A673 (cell line): ENCODE measurements around the gene ARHGAP11B.
"Not testable (repeated sequence)": the region's sequence is repeated elsewhere in the genome, so short reads cannot be mapped to it uniquely, and the experiment has no call there.

Experiments used
- BruUV-seq: library from RNA; stranded (reverse); fragments of 400-500 nt; replicated peaks from 2 replicates; lab custom pipeline; 2021; lab: Mats Ljungman, UMichigan
- CTCF ChIA-PET: fragments of 300-600 bp; sonication (Branson Sonifier 250); formaldehyde crosslinking; loops from one replicate; lab custom pipeline; 2022; ENCODE audit warnings: antibody characterized with exemption; lab: Charles Lee
- POLR2A ChIA-PET: fragments of 300-600 bp; sonication (Branson Sonifier 250); formaldehyde crosslinking; loops from one replicate; lab custom pipeline; 2022; ENCODE audit warnings: antibody characterized with exemption; ENCODE audit not compliant: low non-redundant PET; lab: Charles Lee
- DNase-seq: peaks from one replicate; pipeline ENCODE4 v3.0.0-alpha.2; 2015; ENCODE audit warnings: low spot score
- H3K27ac ChIP-seq: fragments of 200-600 bp; sonication (generic); 2 replicates; pipeline ENCODE4 v1.5.1; 2016; ENCODE audit warnings: mixed run types, low read depth, mild to moderate bottlenecking, mixed read lengths, antibody characterized with exemption, low read length; ENCODE audit not compliant: poor library complexity, severe bottlenecking
- H3K27me3 ChIP-seq: fragments of 200-600 bp; sonication (generic); replicated peaks from 2 replicates; pipeline ENCODE4 v1.6.1; 2017; ENCODE audit warnings: mixed run types, low read depth, mild to moderate bottlenecking, mixed read lengths, antibody characterized with exemption, low read length; ENCODE audit not compliant: insufficient read depth, poor library complexity
- H3K36me3 ChIP-seq: fragments of 200-600 bp; sonication (generic); 2 replicates; pipeline ENCODE4 v1.6.1; 2016; ENCODE audit warnings: mixed run types, mild to moderate bottlenecking, mixed read lengths, antibody characterized with exemption, low read length; ENCODE audit not compliant: insufficient read depth, poor library complexity, severe bottlenecking
- H3K4me1 ChIP-seq: fragments of 200-600 bp; sonication (generic); 2 replicates; pipeline ENCODE4 v1.6.1; 2017; ENCODE audit warnings: mixed run types, mild to moderate bottlenecking, mixed read lengths, antibody characterized with exemption, low read length; ENCODE audit not compliant: insufficient read depth, poor library complexity, severe bottlenecking
- H3K4me3 ChIP-seq: fragments of 200-600 bp; sonication (generic); 2 replicates; pipeline ENCODE4 v1.5.1; 2016; ENCODE audit warnings: low read depth, mixed run types, mild to moderate bottlenecking, mixed read lengths, low read length; ENCODE audit not compliant: poor library complexity, severe bottlenecking
- H3K9me3 ChIP-seq: fragments of 200-600 bp; sonication (generic); 2 replicates; pipeline ENCODE4 v1.6.1; 2016; ENCODE audit warnings: mixed run types, low read depth, mild to moderate bottlenecking, mixed read lengths, antibody characterized with exemption, low read length; ENCODE audit not compliant: poor library complexity, severe bottlenecking
- intact Hi-C: fragments of 100-400 bp; cut with micrococcal nuclease; formaldehyde crosslinking; loops from one replicate; pipeline ENCODE4 v1.10.0; 2022; ENCODE audit not compliant: unreplicated experiment
- long read RNA-seq: library from polyadenylated mRNA; stranded (forward); transcript quantifications from one replicate; pipeline ENCODE4 v2.0.0, GENCODE V29; 2022

The ARHGAP11B gene
- long read RNA-seq, partial matches to known transcripts = 0 of 1 reads
- long read RNA-seq, other reads (novel, unspliced or antisense) = 1 of 1 reads

- H3K9me3 ChIP-seq, POLR2A ChIA-PET, intact Hi-C loops, CTCF ChIA-PET, H3K4me1 ChIP-seq, H3K27me3 ChIP-seq, BruUV-seq, H3K36me3 ChIP-seq: not testable (repeated sequence)
- Histone ChIP-seq H3K4me3 (peak within 1 kb of the TSS; percentile 68), H3K27ac (peak within 1 kb of the TSS; percentile 98)
- peak; percentile 97 for DNase-seq
These were observed at the start of gene ARHGAP11B for GRCh38 chr15:30625436-30626193. Gene ARHGAP11B, plus strand, starts transcription at chr15:30626128.

- H3K4me1 ChIP-seq, CTCF ChIA-PET, H3K9me3 ChIP-seq, H3K27me3 ChIP-seq, H3K27ac ChIP-seq, BruUV-seq, DNase-seq, H3K4me3 ChIP-seq, H3K36me3 ChIP-seq, POLR2A ChIA-PET, intact Hi-C loops: not testable (repeated sequence)
These were observed 46.4 kb upstream of the ARHGAP11B start for GRCh38 chr15:30579394-30579970.

- intact Hi-C loops, BruUV-seq, H3K9me3 ChIP-seq, H3K4me1 ChIP-seq, POLR2A ChIA-PET, H3K27me3 ChIP-seq, DNase-seq, H3K4me3 ChIP-seq, CTCF ChIA-PET, H3K36me3 ChIP-seq, H3K27ac ChIP-seq: not testable (repeated sequence)
These were observed 45.2 kb upstream of the ARHGAP11B start for GRCh38 chr15:30580716-30581115.

GRCh38 chr15:30598953-30599352 is 27.0 kb upstream of the ARHGAP11B start:
- BruUV-seq, DNase-seq, POLR2A ChIA-PET, H3K4me1 ChIP-seq, H3K9me3 ChIP-seq, H3K4me3 ChIP-seq, intact Hi-C loops, H3K36me3 ChIP-seq, H3K27ac ChIP-seq, H3K27me3 ChIP-seq, CTCF ChIA-PET: not testable (repeated sequence)

- H3K27ac ChIP-seq, POLR2A ChIA-PET, CTCF ChIA-PET, DNase-seq, intact Hi-C loops, H3K9me3 ChIP-seq, H3K4me3 ChIP-seq, H3K27me3 ChIP-seq, H3K4me1 ChIP-seq, H3K36me3 ChIP-seq, BruUV-seq: not testable (repeated sequence)
These were observed 22.1 kb upstream of the ARHGAP11B start, which contains the start of gene GOLGA8H for GRCh38 chr15:30603796-30604195. Gene GOLGA8H, plus strand, starts transcription at chr15:30604028. Its CDS starts 98 bp downstream, at chr15:30604126.

GRCh38 chr15:30612271-30612670 is 13.7 kb upstream of the ARHGAP11B start:
- CTCF ChIA-PET, intact Hi-C loops: not testable (repeated sequence)

GRCh38 chr15:30621342-30621741 is 4.6 kb upstream of the ARHGAP11B start:
- H3K4me1 ChIP-seq, H3K27me3 ChIP-seq, H3K36me3 ChIP-seq, POLR2A ChIA-PET, intact Hi-C loops, CTCF ChIA-PET, H3K27ac ChIP-seq, H3K9me3 ChIP-seq, BruUV-seq, H3K4me3 ChIP-seq: not testable (repeated sequence)
- peak; percentile 25 for DNase-seq

More at GRCh38 chr15:30612271-30612670, 13.7 kb upstream of the ARHGAP11B start:
- H3K9me3 ChIP-seq, H3K27me3 ChIP-seq, DNase-seq, H3K4me3 ChIP-seq, BruUV-seq, H3K4me1 ChIP-seq, H3K36me3 ChIP-seq, POLR2A ChIA-PET, H3K27ac ChIP-seq: not testable (repeated sequence)
